ENCODE data around the gene MIB1.

- TF ChIP-seq CTCF (IDR thresholded peaks at IDR 0.05) (no peak), EZH2phosphoT487 (IDR thresholded peaks at IDR 0.05; ENCODE audit: borderline replicate concordance, low read depth) (no peak), MAX (IDR thresholded peaks at IDR 0.05; ENCODE audit: low read depth) (no peak), EP300 (IDR thresholded peaks at IDR 0.05; ENCODE audit: borderline replicate concordance in 1 of 2, low read depth in 1 of 2, low read length in 1 of 2) (no peak), RAD21 (IDR thresholded peaks at IDR 0.05; ENCODE audit: low read length) (no peak), NFIC (IDR thresholded peaks at IDR 0.05; ENCODE audit: borderline replicate concordance) (no peak), GATA2 (CRISPR knock-in tag; IDR thresholded peaks at IDR 0.05) (no peak), JUND (IDR thresholded peaks at IDR 0.05) (no peak), POLR2AphosphoS5 (IDR thresholded peaks at IDR 0.05; ENCODE audit: low read depth, low read length) (no peak), ZBTB33 (IDR thresholded peaks at IDR 0.05; ENCODE audit: borderline replicate concordance, low read depth) (no peak), TAF1 (IDR thresholded peaks at IDR 0.05; ENCODE audit: borderline replicate concordance, low read depth, low read length) (no peak)
- TF ChIP-seq, protein P1, sequence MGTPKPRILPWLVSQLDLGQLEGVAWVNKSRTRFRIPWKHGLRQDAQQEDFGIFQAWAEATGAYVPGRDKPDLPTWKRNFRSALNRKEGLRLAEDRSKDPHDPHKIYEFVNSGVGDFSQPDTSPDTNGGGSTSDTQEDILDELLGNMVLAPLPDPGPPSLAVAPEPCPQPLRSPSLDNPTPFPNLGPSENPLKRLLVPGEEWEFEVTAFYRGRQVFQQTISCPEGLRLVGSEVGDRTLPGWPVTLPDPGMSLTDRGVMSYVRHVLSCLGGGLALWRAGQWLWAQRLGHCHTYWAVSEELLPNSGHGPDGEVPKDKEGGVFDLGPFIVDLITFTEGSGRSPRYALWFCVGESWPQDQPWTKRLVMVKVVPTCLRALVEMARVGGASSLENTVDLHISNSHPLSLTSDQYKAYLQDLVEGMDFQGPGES (IDR thresholded peaks at IDR 0.05; ENCODE audit: low read depth, low read length): no peak
Measured at GRCh38 chr18:21803495-21803894, 62.9 kb downstream of the MIB1 start.
